Measurements from ENCODE around the gene EPOP. TPM values are rescaled to one million over a fixed set of nuclear protein-coding genes. Genes with fewer than 3 reads are reported as not detected.

Gene EPOP
- total RNA-seq, 2 donors from 2014 or later = 3.2 to 5.0 TPM

DNA sequence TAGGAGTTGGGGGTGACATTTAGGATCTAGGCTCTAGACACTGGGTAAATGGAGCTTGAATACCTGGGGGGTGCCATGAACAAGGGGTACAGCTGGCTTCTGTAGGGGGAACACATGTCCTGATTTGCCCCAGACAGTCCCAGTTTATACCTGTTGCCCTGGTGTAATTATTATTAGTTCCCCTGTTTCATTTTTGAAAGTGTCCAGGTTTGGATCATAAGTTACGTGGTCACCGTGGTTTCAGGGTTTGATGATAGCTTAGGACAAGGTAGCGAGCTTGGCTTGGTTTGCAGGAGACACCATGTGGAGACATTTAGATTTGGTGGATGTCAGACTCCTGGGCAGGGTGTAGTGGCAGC, 35.8 kb upstream of the EPOP start:
- H3K27me3 Mint-ChIP-seq (ENCODE audit: insufficient read depth) = peaks cover 4% of the 10 kb centered on the region

DNA sequence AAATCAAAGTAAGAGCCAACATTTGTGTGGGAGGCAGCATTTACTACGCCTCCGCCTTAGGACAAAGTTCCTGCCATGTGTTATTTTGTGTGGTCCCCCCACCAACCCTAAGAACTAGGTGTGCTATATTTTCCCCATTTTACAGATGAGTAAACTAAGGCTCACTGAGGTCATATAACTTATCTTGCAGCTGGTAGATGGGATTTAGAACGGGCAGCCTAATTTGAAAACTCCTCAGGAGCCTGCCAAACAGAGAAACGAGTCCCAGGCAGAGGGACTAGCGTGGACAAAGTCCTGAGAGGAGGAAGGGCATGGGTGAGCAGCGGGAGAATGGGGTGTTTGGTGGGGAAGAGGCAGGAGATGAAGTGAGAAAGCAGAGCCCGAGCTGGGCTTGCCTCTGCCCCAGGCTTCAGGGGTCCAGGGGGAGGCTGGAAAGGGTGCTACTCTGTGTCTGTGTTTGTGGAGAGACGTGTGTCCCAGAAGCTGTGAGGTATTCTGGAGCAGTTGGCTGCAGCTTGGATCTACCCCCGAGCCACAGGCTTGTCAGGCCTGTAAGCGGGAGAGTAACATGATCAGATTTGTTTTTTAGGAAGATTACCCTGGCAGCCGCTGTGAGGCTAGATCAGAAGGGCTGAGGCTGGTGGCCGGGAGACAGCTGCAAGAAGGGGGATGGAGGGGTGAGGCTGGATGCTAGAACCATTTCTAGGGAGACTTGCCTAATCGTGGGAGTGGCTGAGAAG, 35.3 kb upstream of the EPOP start:
- peaks cover 50% of the 10 kb centered on the region for H3K36me3 Mint-ChIP-seq (ENCODE audit: low read depth)
- Histone ChIP-seq H3K36me3 (ENCODE audit: control insufficient read depth, insufficient read depth, low read length) (peaks cover 70% of the 10 kb centered on the region), H3K9me3 (ENCODE audit: control insufficient read depth, low read length) (no peaks in the 10 kb centered on the region), H3K27ac (ENCODE audit: low read depth, low read length) (no peak overlapping the region), H3K4me1 (ENCODE audit: control insufficient read depth, insufficient read depth, low read length) (peaks cover 9% of the 10 kb centered on the region), H3K9ac (ENCODE audit: extremely low read depth, low read length, poor library complexity, severe bottlenecking) (no peak overlapping the region), H3K4me3 (ENCODE audit: low read length) (no peak overlapping the region), H3K27me3 (ENCODE audit: control insufficient read depth, insufficient read depth, low read length, poor library complexity, severe bottlenecking) (no peaks in the 10 kb centered on the region)
- no peaks in the 10 kb centered on the region for H3K9me3 Mint-ChIP-seq
- H3K27ac Mint-ChIP-seq = no peak overlapping the region
- WGBS, 2 experiments (ENCODE audit: insufficient coverage in 1 of 2, insufficient read length in 1 of 2) = 87 to 90% methylated on average over 9 to 13 of the region's 13 CpGs
- no peak overlapping the region for H3K4me3 Mint-ChIP-seq
- H3K27me3 Mint-ChIP-seq (ENCODE audit: insufficient read depth) = peaks cover 4% of the 10 kb centered on the region
- TF ChIP-seq, protein P1, sequence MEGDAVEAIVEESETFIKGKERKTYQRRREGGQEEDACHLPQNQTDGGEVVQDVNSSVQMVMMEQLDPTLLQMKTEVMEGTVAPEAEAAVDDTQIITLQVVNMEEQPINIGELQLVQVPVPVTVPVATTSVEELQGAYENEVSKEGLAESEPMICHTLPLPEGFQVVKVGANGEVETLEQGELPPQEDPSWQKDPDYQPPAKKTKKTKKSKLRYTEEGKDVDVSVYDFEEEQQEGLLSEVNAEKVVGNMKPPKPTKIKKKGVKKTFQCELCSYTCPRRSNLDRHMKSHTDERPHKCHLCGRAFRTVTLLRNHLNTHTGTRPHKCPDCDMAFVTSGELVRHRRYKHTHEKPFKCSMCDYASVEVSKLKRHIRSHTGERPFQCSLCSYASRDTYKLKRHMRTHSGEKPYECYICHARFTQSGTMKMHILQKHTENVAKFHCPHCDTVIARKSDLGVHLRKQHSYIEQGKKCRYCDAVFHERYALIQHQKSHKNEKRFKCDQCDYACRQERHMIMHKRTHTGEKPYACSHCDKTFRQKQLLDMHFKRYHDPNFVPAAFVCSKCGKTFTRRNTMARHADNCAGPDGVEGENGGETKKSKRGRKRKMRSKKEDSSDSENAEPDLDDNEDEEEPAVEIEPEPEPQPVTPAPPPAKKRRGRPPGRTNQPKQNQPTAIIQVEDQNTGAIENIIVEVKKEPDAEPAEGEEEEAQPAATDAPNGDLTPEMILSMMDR (conservative IDR thresholded peaks at IDR 0.05) = no peak
- no peak for DNase-seq
- peaks cover 31% of the 10 kb centered on the region for H3K4me1 Mint-ChIP-seq

More for the DNA sequence above, 35.8 kb upstream of the EPOP start:
- TF ChIP-seq, protein P1 (conservative IDR thresholded peaks at IDR 0.05) = no peak
- whole genome bisulfite sequencing, 2 experiments (ENCODE audit: insufficient coverage in 1 of 2, insufficient read length in 1 of 2) = 95 to 100% methylated on average over 3 of the region's 3 CpGs
- Histone ChIP-seq H3K4me3 (ENCODE audit: low read length) (no peak overlapping the region), H3K9me3 (ENCODE audit: control insufficient read depth, low read length) (no peaks in the 10 kb centered on the region), H3K36me3 (ENCODE audit: control insufficient read depth, insufficient read depth, low read length) (peaks cover 70% of the 10 kb centered on the region), H3K4me1 (ENCODE audit: control insufficient read depth, insufficient read depth, low read length) (peaks cover 9% of the 10 kb centered on the region), H3K9ac (ENCODE audit: extremely low read depth, low read length, poor library complexity, severe bottlenecking) (no peak overlapping the region), H3K27ac (ENCODE audit: low read depth, low read length) (no peak overlapping the region), H3K27me3 (ENCODE audit: control insufficient read depth, insufficient read depth, low read length, poor library complexity, severe bottlenecking) (no peaks in the 10 kb centered on the region)
- Mint-ChIP-seq H3K27ac (no peak overlapping the region), H3K4me3 (no peak overlapping the region), H3K9me3 (no peaks in the 10 kb centered on the region), H3K4me1 (peaks cover 31% of the 10 kb centered on the region), H3K36me3 (ENCODE audit: low read depth) (peaks cover 52% of the 10 kb centered on the region)
- DNase-seq = no peak

DNA sequence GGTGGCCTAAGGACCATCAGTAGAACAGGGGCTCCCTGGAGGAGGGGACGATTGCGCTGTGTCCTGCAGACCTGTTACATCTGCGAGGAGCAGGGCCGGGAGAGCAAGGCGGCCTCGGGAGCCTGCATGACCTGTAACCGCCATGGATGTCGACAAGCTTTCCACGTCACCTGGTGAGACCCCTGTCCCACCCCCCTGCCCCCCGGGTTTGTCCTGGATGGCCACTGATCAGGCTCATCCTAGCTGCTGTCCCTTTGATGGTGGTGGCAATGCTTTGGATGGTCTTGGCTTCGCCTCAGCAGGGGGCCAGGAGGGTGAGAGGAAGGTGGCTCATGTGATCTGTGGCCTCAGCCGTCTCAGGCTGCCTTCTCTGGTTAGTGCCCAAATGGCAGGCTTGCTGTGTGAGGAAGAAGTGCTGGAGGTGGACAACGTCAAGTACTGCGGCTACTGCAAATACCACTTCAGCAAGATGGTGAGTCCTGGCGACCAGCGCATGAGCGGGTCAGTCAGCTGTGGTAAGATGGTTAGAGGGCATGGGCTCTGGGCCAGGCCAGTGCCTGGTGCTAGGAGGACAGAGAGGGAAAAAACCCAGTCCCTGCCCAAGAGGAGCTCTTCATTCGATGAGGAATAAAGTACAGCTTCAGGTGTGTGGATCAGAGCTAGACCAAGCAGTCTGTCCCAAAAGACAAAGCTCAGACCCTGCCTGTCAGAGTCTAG, 34.5 kb upstream of the EPOP start:
- Histone ChIP-seq H3K27me3 (ENCODE audit: control insufficient read depth, insufficient read depth, low read length, poor library complexity, severe bottlenecking) (no peaks in the 10 kb centered on the region), H3K4me3 (ENCODE audit: low read length) (no peak overlapping the region), H3K36me3 (ENCODE audit: control insufficient read depth, insufficient read depth, low read length) (peaks cover 69% of the 10 kb centered on the region), H3K27ac (ENCODE audit: low read depth, low read length) (no peak overlapping the region), H3K9me3 (ENCODE audit: control insufficient read depth, low read length) (no peaks in the 10 kb centered on the region), H3K9ac (ENCODE audit: extremely low read depth, low read length, poor library complexity, severe bottlenecking) (no peak overlapping the region), H3K4me1 (ENCODE audit: control insufficient read depth, insufficient read depth, low read length) (peaks cover 9% of the 10 kb centered on the region)
- TF ChIP-seq, protein P1 (conservative IDR thresholded peaks at IDR 0.05) = no peak
- H3K4me3 Mint-ChIP-seq = no peak overlapping the region
- DNase-seq = no peak
- H3K36me3 Mint-ChIP-seq (ENCODE audit: low read depth) = peaks cover 49% of the 10 kb centered on the region
- peaks cover 34% of the 10 kb centered on the region for H3K4me1 Mint-ChIP-seq
- H3K27me3 Mint-ChIP-seq (ENCODE audit: insufficient read depth) = peaks cover 8% of the 10 kb centered on the region
- WGBS, 2 experiments (ENCODE audit: insufficient coverage in 1 of 2, insufficient read length in 1 of 2) = 90 to 94% methylated on average over 12 to 18 of the region's 18 CpGs
- H3K27ac Mint-ChIP-seq = no peak overlapping the region
- H3K9me3 Mint-ChIP-seq = no peaks in the 10 kb centered on the region

Measured in endodermal cell (in vitro differentiated cells).